T-helper 9 cell (primary cell): Measurements from ENCODE around the gene EVI5.

Experiments
- DNase-seq: peaks from one replicate; pipeline ENCODE4 v3.0.0-alpha.2; 2020

EVI5 gene

DNA sequence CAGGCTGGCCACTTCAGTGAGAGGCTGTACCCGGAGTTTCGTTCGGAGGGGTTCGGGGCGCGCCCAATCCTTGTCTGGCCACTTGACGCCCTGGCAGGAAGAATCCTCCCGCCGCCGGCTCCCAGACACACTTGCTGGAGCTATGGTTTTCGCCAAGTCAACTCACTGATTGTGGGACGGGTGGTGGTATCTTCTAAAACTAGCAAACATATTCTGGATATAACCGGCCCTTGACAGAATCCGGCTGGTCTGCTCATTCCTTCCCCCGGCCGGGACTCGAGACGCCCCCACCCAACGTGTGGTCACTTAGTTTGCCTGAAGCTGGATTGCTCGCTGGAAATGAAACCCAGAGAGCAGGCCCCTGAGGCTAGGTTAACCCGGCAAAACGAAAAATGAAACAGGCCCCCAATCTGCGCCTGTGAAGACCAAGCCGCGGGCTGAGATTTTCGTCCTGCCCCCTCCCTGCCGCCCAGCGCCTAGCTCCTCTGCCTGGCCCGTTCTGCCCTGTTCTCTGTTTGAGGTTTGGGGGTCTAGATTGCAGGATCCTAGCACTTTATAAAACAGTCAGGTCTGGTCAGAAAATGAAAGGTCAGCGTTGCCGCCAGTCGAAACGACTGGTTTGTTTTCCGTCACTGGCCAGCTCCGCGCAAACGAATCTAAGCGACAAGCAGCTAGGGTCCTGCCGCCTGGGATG lies 302.8 kb downstream of the EVI5 start:
- DNase-seq, result no peak

DNA sequence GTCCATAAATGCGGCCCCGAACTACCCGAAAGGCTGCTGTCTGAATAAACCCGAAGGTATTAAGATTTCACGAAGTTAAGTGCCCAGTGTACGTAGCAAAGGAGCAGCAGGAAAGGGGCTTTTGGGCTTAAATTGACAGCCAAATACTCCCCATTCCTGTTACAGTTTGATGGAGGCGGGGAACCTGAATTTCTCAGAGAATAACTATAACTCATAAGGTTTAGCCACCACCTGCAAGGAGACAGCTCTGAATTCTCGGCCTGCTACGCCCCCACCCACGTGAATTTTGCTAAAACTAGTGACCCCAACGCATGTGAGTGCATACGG lies 303.3 kb downstream of the EVI5 start:
- DNase-seq, result no peak

DNA sequence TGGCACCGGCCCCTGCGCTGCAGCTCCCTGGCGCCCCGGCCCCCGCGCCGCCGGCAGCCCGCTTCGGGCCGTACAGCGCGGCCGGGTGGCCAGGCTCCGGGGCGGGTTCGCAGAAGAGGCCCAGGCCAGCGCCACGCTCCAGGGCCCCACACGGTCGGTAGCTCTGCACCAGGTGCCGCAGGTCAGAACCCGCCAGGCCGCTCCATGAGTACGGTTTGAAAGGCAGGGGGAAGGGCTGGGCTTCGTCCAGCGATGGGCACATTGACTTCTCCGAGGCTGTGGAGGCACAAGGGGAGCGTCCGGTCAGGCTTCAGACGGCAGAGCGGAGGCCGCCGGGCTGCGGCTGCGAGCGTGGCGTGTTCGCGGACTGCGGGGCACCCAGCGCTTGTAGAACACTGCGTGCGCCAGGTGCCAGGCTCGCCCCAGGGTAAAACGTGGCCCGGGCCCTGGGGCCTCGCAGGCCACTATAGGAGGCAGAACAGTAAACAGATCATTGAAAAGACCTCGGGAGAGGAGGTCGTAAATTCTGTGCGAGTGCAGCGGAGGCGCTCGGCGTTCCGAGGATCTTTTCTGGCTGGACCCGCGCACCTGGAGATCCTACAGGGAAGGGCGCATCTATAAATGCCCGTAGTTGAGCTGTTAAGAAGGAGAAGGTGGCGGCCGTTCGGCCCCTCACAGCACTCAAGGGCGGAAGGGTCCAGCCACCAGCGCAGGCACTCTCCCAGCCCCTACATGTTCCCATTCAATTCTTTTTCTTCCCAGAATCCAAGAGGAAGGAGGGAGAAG lies 303.9 kb downstream of the EVI5 start:
- no peak for DNase-seq

DNA sequence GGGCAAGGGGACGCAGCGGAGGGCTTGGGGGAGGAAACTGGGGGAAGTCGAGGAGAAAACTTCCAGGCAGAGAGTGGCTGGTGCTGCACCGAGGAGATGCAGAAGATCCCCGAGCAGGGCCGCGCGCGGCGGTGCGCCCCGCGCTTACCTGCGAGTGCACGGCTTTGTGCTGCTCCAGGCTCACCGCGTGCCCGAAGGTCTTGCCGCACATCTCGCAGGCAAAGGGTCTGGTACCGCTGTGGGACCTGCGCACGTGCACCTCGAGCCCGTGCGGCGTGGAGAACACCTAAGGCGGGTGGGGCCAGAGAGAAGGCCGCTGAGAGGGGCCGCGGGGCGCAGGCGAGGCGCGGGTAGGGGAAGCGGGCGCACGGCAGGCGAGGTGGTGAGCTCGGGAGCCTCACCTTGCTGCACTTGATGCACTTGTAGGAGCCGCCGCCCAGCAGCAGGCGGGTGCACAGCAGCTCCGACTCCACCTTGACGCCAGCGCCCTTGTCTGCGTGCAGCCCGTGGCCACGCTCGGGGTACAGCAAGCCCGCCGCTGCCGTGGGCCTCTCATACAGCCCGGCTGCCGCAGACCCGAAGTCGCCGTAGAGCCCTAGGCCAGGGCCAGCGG lies 304.6 kb downstream of the EVI5 start:
- DNase-seq, result no peak

DNA sequence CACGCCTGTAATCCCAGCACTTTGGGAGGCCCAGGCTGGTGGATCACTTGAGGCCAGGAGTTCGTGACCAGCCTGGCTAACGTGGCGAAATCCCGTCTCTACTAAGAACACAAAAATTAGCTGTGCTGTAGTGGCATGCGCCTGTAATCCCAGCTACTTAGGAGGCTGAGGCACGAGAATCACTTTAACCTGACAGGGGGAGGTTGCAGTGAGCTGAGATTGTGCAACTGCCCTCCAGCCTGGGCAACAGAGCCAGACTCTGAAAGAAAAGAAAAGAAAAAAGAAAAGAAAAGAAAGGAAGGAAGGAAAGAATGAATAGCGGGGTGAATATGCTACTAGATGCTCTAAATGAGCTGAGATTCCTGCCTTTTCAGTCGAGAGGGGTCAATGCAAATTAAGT lies 305.3 kb downstream of the EVI5 start:
- DNase-seq, result no peak

DNA sequence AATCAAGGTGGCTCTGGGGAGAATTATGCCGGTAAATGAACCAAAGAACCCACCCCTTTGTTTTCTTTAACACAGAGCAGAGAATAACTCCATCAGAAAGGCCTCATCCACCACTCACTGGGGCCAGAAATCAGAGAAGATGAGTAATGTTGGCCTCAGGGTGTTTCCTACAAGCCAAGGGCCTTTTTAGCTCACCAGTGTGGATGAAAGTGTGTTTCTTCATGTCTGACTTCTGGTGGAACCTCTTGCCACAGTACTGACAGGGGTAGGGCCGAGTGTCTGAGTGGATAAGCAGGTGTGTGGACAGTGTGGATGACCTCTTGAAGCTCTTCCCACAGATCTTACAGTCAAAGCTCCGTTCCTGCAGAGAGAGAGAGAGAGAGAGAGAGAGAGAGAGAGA lies 306.5 kb downstream of the EVI5 start:
- DNase-seq, result no peak

DNA sequence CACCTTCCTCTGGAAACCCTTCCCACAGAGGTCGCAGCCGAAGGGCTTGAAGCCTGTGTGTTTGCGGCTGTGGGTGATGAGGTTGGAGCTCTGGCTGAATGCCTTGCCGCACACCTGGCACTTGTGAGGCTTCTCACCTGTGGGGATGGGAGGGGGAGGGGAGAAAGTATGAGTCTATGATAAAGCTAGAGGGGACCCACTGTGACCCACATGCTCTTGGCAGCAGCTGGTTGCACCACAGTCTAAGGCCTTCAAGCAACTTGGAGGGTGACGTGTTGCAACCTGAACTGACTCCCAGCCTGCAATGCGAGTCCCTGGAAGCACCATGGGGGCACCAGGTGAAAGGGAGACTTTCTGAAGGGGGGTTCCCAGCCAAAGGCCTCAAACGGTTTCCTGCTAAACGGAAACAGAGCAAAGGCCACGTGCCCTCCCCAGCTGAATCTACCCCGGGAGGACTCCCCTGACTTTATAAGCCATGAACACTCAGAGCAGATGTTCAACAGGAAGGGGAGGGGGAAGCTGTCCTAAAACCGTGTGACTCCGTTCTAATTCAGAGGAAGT lies 308.8 kb downstream of the EVI5 start:
- DNase-seq, result peak; percentile 32

DNA sequence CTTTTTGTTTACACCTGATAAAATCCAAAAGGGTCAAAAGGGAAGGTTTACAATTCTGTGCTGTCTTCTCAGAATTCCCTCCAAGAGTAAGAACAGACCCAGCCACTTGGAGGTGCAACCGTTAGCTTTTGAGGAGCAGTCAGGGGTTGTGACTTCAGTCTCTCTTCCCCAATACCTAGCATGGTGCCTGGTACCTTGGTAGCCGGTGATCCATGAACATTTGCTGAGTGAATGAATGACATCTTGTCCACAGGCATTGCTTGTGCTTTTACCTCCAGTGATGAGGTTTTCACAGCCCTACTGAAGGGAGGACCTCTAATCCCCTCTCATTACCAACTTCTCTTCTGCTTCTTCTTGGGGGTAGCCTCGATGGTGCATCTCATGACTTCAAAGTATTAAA lies 309.9 kb downstream of the EVI5 start:
- no peak for DNase-seq

DNA sequence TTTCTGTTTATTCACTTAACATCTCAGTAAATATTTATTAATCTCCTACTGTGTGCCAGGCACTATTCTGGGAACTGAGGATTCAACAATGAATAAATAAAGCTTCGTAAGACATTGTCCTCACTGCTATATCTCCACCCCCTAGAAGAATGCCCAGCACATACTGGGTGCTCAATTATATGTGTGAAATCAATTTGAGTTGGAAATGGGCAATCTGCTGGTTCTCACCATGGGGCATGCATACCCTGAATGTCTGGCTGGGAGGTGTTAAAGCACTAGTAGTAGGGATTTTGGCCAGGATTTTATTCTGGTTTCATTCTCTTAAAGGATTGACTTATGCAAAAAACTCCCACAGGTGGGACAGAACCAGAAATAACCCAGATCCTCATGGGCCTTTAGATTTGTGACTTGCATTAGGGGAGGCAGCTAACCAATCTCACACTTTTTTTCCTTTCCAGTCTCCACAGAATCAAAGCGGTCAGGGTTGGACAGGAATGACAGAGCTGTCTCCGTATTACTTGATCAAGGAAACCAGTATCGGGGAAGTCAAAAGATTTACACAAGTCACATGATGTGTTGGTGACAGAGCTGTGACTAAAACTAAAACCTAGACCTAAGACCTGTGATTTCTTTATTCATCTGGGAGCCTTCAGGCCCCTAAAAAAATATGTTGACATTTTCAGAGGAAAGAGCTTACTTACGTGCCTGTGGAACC lies 311.0 kb downstream of the EVI5 start:
- no peak for DNase-seq

DNA sequence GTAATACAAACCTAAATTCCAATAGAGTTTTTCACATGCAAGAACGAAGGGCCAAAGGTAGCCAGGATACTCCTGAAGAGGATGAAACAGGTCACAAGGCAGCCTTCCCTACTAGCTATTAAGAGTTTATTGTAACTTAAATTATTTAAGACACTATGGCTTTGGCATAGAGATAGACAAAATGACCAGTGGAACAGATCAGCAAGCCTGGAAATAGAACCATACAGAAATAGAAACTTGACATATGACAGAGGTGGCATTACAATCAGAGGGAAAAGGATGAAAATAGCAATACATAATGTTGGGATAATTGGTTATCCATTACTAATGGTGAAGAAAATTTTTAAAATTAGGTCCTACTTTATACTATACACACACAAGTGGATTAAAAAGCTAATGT lies 314.7 kb downstream of the EVI5 start:
- DNase-seq, result no peak

DNA sequence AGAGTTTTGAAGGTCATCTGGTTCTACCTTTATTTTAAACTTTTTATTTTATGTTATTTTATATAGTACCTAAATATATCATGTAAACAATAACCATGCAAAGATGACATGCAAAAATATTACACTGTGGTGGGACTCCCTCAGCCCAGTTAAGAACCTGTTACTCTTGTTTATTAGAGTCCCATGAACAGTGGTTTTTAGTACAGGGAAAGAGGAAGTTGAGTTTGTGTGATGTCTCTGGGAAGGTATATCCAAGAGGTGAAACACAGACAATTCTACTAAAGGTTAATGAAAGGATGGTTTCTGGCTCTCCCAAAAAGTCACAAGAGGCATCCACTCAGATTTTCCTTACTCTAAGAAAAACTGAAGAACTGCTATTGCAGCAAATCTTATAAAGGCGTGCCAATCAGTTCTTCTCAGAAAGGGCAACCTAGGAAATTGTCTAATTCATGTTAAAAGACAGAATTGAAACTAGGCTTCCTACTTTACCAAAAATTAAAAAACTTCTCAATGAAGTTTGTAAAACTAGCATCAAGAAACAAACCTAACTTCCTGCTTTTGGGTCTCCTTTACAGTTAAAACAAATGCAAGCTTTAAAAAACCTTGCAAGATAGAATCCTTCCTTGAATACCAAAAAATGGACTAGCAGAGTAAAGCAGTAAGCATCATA lies 318.1 kb downstream of the EVI5 start:
- no peak for DNase-seq

DNA sequence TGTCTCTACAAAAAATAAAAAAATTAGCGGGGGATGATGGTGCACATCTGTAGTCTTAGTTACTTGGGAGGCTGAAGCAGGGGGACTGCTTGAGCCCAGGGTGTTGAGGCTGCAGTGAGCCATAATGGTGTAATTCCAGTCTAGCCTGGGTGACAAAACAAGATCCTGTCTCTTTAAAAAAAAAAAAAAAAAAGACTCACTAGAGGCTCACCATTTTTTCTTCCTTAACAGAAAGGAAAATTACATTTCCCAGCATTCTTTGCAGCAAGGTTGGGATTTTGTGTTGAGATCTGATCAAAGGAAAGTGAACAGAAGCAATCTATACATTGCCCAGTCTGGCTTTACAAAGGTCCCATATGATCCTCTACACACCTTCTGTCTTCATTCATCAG lies 319.7 kb downstream of the EVI5 start:
- no peak for DNase-seq

DNA sequence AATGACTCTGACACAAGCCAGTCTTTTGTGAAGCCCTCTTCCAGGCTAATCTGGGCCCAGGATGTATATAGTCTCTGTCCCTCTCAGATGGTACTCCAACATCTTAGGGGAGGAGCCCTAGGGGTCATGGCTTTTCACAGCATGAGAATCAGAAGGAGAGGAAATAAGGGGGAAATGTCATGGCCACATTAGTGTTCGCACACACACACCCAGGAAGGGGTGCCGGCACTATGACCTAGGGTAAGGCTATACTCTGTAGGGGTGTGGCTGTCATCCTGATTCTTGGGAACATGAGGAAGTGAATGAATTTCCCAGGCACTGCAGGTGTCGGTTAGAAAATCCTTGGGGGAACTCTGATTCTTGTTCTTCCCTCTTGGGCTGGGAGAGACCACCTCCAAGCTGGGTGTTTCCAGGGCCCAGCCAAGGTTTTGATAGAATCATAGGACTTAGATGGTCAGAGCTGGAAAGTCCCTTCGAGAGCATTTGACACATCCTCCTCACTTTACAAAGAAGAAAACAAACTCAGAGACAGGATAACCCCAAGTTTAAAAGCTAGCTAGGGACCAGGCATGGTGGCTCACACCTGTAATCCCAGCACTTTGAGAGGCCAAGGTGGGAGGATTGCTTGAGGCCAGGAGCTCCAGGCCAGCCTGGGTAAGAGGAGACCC lies 320.2 kb downstream of the EVI5 start:
- DNase-seq, result no peak

DNA sequence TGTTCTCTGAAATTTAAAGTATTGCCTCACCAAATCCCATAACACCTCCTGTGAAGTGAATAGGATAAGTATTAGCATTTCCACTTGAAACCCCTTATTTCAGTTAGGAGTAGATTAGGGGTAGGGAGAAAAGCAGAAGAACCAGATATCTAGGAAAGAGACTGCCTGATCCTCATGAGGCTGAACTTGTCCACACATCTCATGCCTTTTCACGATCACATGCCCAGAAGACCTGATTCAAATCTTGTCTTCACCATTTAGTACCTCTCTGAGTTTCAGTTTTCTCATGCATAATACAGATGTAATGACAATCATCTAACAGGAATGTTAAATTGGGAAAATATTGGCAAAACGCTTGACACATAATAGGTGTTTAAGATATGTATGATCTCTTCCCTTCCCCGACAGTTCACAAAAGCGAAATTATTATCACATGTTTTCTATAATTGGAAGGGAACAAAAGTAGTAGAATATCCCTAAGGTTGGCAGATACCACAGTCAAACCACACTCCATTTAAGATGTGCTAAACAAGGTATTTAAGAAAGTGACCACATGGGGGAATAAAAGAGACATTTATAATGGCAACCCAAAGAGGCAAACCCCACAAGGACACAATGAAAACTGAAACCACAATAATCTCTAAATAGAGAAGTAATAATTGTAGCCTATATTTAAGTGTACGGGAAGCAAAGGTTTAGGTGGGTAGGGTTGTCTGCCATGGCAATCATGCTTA lies 323.4 kb downstream of the EVI5 start:
- no peak for DNase-seq

DNA sequence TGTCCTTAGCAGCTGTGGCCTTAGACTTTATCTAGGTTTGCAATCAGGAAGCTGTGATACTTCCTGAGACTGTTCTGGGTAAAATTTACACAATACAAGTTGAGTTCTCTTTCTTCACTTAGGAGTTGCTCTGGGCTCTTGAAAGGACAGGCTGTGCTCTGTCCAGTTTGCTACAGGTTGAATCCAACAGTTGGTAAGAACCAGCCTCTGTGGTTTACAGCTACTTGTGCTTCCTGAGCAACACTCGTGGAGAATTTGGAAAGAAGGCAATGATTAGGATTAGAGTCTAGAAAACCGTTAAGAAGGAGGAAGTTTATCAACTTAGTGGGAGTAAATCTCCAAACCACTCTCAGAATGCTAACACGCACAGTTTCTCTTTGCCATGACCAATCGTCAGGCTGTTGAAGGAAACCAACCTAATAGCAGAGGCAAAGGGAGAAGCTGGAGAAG lies 325.0 kb downstream of the EVI5 start:
- no peak for DNase-seq
